ENCODE measurements around the gene HDHD5. TPM values are rescaled to one million over a fixed set of nuclear protein-coding genes. Genes with fewer than 3 reads are reported as not detected.

Gene HDHD5
- total RNA-seq, 2 experiments from 2014 or later: 68.1 to 71.4 TPM

GRCh38 chr22:17132112-17132511 lies 27.0 kb downstream of the HDHD5 start:
- intact Hi-C loops (cut with micrococcal nuclease): no loop called here
- Mint-ChIP-seq H3K36me3 (ENCODE audit: low read depth) (peaks cover 8% of the 10 kb centered on the region), H3K27me3 (no peaks in the 10 kb centered on the region), H3K4me3 (no peak overlapping the region), H3K27ac (no peak overlapping the region), H3K9me3 (no peaks in the 10 kb centered on the region), H3K4me1 (ENCODE audit: low read depth) (peaks cover 4% of the 10 kb centered on the region)
- POLR2A ChIA-PET: interaction anchor here (0.9 to 1.1 kb wide), 2 partner anchors 13 to 15 kb away, joined by 3 read pairs; no protein-coding TSS in a partner anchor
- CTCF ChIA-PET: interaction anchor here (0.8 kb wide), 1 partner anchor 40 kb away, joined by 4 read pairs; no protein-coding TSS in a partner anchor
- no peak for ATAC-seq
- TF ChIP-seq CTCF (IDR thresholded peaks at IDR 0.05): no peak
- no peak for DNase-seq

DNA sequence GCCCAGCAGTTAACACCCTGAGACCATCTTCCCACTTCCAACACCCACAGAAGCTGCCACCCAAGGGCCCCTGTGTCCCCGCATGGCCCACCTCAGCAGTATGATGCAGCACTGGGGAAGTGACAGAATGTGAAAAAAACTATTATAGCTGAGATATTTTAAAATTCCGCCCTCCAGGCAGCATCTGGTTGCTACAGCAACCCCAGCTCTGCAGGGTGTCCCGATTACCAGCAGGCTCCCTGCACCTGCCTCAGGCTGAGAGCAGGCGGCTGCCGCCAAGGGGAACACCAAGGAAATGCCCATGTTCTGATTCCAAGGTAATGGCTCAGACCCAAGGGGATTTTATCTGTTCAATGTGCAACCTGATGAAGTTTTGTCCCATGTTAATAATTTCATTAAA lies 27.4 kb downstream of the HDHD5 start:
- intact Hi-C loops (cut with micrococcal nuclease): no loop called here
- DNase-seq (no peak), ATAC-seq (no peak)
- no peak overlapping the region for H3K27ac Mint-ChIP-seq
- ChIA-PET CTCF (interaction anchor here (0.8 kb wide), 1 partner anchor 40 kb away, joined by 4 read pairs; no protein-coding TSS in a partner anchor), POLR2A (interaction anchor here (0.9 to 1.1 kb wide), 2 partner anchors 14 to 15 kb away, joined by 3 read pairs; no protein-coding TSS in a partner anchor)
- no peak for TF ChIP-seq CTCF (IDR thresholded peaks at IDR 0.05)
- no peak overlapping the region for H3K4me3 Mint-ChIP-seq
- no peaks in the 10 kb centered on the region for H3K9me3 Mint-ChIP-seq
- peaks cover 4% of the 10 kb centered on the region for H3K4me1 Mint-ChIP-seq (ENCODE audit: low read depth)
- H3K27me3 Mint-ChIP-seq: no peaks in the 10 kb centered on the region
- H3K36me3 Mint-ChIP-seq (ENCODE audit: low read depth): peaks cover 6% of the 10 kb centered on the region

DNA sequence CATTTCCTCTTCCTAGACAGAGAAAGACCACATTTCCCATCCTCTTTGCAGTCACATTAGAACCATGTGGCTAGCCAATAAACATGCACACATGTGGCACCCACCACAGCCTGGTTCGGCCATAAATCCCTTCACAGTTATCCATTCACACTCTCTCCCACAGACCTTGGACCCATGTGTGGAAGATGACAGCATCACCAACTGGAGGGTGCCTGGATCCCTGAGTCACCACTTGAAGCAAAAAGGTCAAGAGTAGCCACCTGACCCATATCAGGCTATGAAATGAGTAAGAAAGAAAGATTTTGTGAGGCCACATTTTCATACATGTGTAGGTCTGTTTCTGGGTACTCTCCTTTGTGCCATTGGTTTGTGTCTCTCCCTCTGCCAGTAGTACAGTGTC lies 28.9 kb downstream of the HDHD5 start:
- ChIA-PET CTCF (no interaction called here), POLR2A (no interaction called here)
- ATAC-seq: peak; percentile 61
- no peaks in the 10 kb centered on the region for H3K9me3 Mint-ChIP-seq
- TF ChIP-seq CTCF (IDR thresholded peaks at IDR 0.05): no peak
- no peak overlapping the region for H3K4me3 Mint-ChIP-seq
- no peaks in the 10 kb centered on the region for H3K27me3 Mint-ChIP-seq
- intact Hi-C loops (cut with micrococcal nuclease): no loop called here
- DNase-seq: no peak
- H3K27ac Mint-ChIP-seq: no peak overlapping the region
- peaks cover 4% of the 10 kb centered on the region for H3K4me1 Mint-ChIP-seq (ENCODE audit: low read depth)
- peaks cover 4% of the 10 kb centered on the region for H3K36me3 Mint-ChIP-seq (ENCODE audit: low read depth)

- Mint-ChIP-seq H3K27me3 (peaks cover 18% of the 10 kb centered on the region), H3K36me3 (ENCODE audit: low read depth) (no peaks in the 10 kb centered on the region), H3K9me3 (no peaks in the 10 kb centered on the region), H3K4me3 (peak within 1 kb of the TSS; percentile 67), H3K4me1 (ENCODE audit: low read depth) (peaks cover 30% of the 10 kb centered on the region), H3K27ac (no peak within 1 kb of the TSS)
- intact Hi-C loops (cut with micrococcal nuclease): no loop called here
- DNase-seq: peak; percentile 53
- peak; percentile 30 for ATAC-seq
- TF ChIP-seq CTCF (IDR thresholded peaks at IDR 0.05): no peak
- ChIA-PET POLR2A (interaction anchor here (1.2 kb wide), 1 partner anchor 15 kb away, joined by 4 read pairs; no protein-coding TSS in a partner anchor), CTCF (interaction anchor here (1.3 kb wide), 1 partner anchor 51 kb away, joined by 4 read pairs; no protein-coding TSS in a partner anchor)
Measured at GRCh38 chr22:17121233-17122195, 37.6 kb downstream of the HDHD5 start, which contains the start of gene TMEM121B. Gene TMEM121B (minus strand): TSS chr22:17121360. CDS start chr22:17121127, 233 bp downstream.

Data from activated CD8-positive, alpha-beta T cell treated with anti-CD3 and anti-CD28 coated beads for 36 hours (primary cell).